Right ventricle myocardium inferior (tissue), 1 donor: ENCODE data around the gene ZNF473. TPM values are rescaled to one million over a fixed set of nuclear protein-coding genes. Genes with fewer than 3 reads are reported as not detected.
A peak's percentile ranks its signal among the peaks of the same experiment; 100 is the strongest.
"Not testable (repeated sequence)": the region's sequence is repeated elsewhere in the genome, so short reads cannot be mapped to it uniquely, and the experiment has no call there.

Experiments used
- ATAC-seq: fragments of 200-7000 bp; cut with Tn5 transposase; one replicate; pipeline ENCODE4 v1.9.1; 2020; ENCODE audit warnings: mild to moderate bottlenecking, moderate library complexity
- DNase-seq: peaks from one replicate; pipeline ENCODE4 v3.0.0; 2021; ENCODE audit errors: missing footprints
- intact Hi-C: fragments of 100-400 bp; cut with DNase I; formaldehyde crosslinking; loops from one replicate; pipeline ENCODE4 v1.11.0; 2022
- total RNA-seq: library from RNA; stranded (reverse); fragmentation: NEBNext Ultra II Directional; extraction: Animal tissue kit (Norgen Biotek cat#: 25700); gene quantifications from one replicate; pipeline ENCODE4 v1.2.1, GENCODE V29; 2021
- donor health status: DM: no; HTN: yes; CAD: no; lungs with severe emphysema.

The ZNF473 gene
- total RNA-seq, 1 donor from 2014 or later: 3.2 TPM

- intact Hi-C loops: no loop called here
- DNase-seq: no peak
- no peak for ATAC-seq
These were observed 16.7 kb downstream of the ZNF473 start for GRCh38 chr19:50042363-50043024.

- DNase-seq (no peak), ATAC-seq (no peak)
- intact Hi-C loops: no loop called here
These were observed 18.2 kb downstream of the ZNF473 start for GRCh38 chr19:50043967-50044366.

GRCh38 chr19:50044922-50045321 is 19.1 kb downstream of the ZNF473 start:
- DNase-seq: no peak
- intact Hi-C loops: no loop called here
- no peak for ATAC-seq

GRCh38 chr19:50046649-50047503 is 21.1 kb downstream of the ZNF473 start:
- DNase-seq (no peak), ATAC-seq (no peak)
- intact Hi-C loops: no loop called here

- DNase-seq (no peak), ATAC-seq (no peak)
- intact Hi-C loops: no loop called here
These were observed 21.9 kb downstream of the ZNF473 start for GRCh38 chr19:50047671-50048070.

GRCh38 chr19:50050406-50051227 is 24.8 kb downstream of the ZNF473 start:
- DNase-seq (peak; percentile 93), ATAC-seq (peak; percentile 93)
- intact Hi-C loops: no loop called here

- intact Hi-C loops, ATAC-seq, DNase-seq: not testable (repeated sequence)
These were observed 25.6 kb downstream of the ZNF473 start for GRCh38 chr19:50051228-50051895.

- intact Hi-C loops: no loop called here
- ATAC-seq: no peak
- DNase-seq: no peak
These were observed 26.2 kb downstream of the ZNF473 start for GRCh38 chr19:50051964-50052363.

GRCh38 chr19:50053119-50053518 is 27.3 kb downstream of the ZNF473 start:
- no peak for ATAC-seq
- DNase-seq: no peak
- intact Hi-C loops: no loop called here

GRCh38 chr19:50058425-50058824 is 32.6 kb downstream of the ZNF473 start:
- ATAC-seq (no peak), DNase-seq (no peak)

GRCh38 chr19:50059045-50059444 is 33.2 kb downstream of the ZNF473 start:
- intact Hi-C loops: no loop called here
- no peak for ATAC-seq
- DNase-seq: no peak

More at GRCh38 chr19:50058425-50058824, 32.6 kb downstream of the ZNF473 start:
- intact Hi-C loops: no loop called here

- intact Hi-C loops: no loop called here
- ATAC-seq (no peak), DNase-seq (no peak)
These were observed 34.3 kb downstream of the ZNF473 start for GRCh38 chr19:50060107-50060506.

- no peak for ATAC-seq
- intact Hi-C loops: no loop called here
- no peak for DNase-seq
These were observed 35.8 kb downstream of the ZNF473 start for GRCh38 chr19:50061650-50062049.

- no peak for DNase-seq
- intact Hi-C loops: no loop called here
- no peak for ATAC-seq
These were observed 40.1 kb downstream of the ZNF473 start for GRCh38 chr19:50065938-50066337.

GRCh38 chr19:50067575-50067974 is 41.8 kb downstream of the ZNF473 start:
- ATAC-seq: no peak
- intact Hi-C loops: no loop called here
- DNase-seq: no peak

GRCh38 chr19:50068382-50068781 is 42.6 kb downstream of the ZNF473 start:
- ATAC-seq, intact Hi-C loops: not testable (repeated sequence)

GRCh38 chr19:50075076-50075475 is 49.3 kb downstream of the ZNF473 start:
- ATAC-seq, DNase-seq, intact Hi-C loops: not testable (repeated sequence)

More at GRCh38 chr19:50068382-50068781, 42.6 kb downstream of the ZNF473 start:
- DNase-seq: not testable (repeated sequence)

GRCh38 chr19:50075644-50076372 is 50.0 kb downstream of the ZNF473 start:
- ATAC-seq, DNase-seq, intact Hi-C loops: not testable (repeated sequence)
